Fibroblast of lung (primary cell): ENCODE results near the gene TRPM3.

Experiments used
- CTCF ChIP-seq, 2 donors: IDR thresholded peaks in 1 of 2; conservative IDR thresholded peaks in 1 of 2; 1 replicate in 1 of 2; 2 replicates in 1 of 2; pipeline ENCODE4 v1.5.1; 2011 to 2012; ENCODE audit warnings: low read length in 2 of 2, control low read depth in 1 of 2, inconsistent platforms in 1 of 2, low read depth in 1 of 2, mild to moderate bottlenecking in 1 of 2
- EZH2 ChIP-seq: IDR thresholded peaks from 2 replicates; pipeline ENCODE4 v1.5.1; 2012; ENCODE audit warnings: low read length, control low read depth, mild to moderate bottlenecking; ENCODE audit errors: missing control alignments

- TF ChIP-seq CTCF (conservative IDR thresholded peaks at IDR 0.05 in 1 of 2, IDR thresholded peaks at IDR 0.05 in 1 of 2; ENCODE audit: low read depth in 1 of 2, low read length in 2 of 2) (no peak), EZH2 (no peak)
Measured at GRCh38 chr9:70480405-70480980, 640.9 kb downstream of the TRPM3 start.
